ENCODE results near the gene GALNTL6.
A peak's percentile ranks its signal among the peaks of the same experiment; 100 is the strongest.

DNA sequence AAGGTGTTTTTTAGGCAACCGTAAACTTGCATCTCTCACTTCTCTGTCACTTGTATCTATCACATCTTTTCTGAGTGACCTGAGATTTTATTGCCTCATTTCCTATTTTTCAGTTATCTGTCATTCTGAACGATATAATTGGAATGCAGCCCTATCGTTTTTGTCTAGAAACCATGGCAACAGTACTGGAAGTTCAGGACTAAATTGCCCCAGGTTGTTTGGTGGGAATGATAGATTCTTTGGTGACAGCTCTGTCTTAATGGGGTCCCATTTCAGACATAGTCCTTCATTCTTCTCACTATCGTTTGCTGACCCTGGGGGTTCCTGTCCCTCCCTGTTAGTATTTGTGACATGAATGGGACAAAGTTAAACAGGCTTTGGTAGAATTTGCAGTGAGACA lies 1087.7 kb downstream of the GALNTL6 start:
- TF ChIP-seq, protein P1, sequence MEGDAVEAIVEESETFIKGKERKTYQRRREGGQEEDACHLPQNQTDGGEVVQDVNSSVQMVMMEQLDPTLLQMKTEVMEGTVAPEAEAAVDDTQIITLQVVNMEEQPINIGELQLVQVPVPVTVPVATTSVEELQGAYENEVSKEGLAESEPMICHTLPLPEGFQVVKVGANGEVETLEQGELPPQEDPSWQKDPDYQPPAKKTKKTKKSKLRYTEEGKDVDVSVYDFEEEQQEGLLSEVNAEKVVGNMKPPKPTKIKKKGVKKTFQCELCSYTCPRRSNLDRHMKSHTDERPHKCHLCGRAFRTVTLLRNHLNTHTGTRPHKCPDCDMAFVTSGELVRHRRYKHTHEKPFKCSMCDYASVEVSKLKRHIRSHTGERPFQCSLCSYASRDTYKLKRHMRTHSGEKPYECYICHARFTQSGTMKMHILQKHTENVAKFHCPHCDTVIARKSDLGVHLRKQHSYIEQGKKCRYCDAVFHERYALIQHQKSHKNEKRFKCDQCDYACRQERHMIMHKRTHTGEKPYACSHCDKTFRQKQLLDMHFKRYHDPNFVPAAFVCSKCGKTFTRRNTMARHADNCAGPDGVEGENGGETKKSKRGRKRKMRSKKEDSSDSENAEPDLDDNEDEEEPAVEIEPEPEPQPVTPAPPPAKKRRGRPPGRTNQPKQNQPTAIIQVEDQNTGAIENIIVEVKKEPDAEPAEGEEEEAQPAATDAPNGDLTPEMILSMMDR (IDR thresholded peaks at IDR 0.05; ENCODE audit: poor library complexity, severe bottlenecking) = no peak
- TF ChIP-seq RAD21 (conservative IDR thresholded peaks at IDR 0.05) = no peak
- TF ChIP-seq, protein P2, sequence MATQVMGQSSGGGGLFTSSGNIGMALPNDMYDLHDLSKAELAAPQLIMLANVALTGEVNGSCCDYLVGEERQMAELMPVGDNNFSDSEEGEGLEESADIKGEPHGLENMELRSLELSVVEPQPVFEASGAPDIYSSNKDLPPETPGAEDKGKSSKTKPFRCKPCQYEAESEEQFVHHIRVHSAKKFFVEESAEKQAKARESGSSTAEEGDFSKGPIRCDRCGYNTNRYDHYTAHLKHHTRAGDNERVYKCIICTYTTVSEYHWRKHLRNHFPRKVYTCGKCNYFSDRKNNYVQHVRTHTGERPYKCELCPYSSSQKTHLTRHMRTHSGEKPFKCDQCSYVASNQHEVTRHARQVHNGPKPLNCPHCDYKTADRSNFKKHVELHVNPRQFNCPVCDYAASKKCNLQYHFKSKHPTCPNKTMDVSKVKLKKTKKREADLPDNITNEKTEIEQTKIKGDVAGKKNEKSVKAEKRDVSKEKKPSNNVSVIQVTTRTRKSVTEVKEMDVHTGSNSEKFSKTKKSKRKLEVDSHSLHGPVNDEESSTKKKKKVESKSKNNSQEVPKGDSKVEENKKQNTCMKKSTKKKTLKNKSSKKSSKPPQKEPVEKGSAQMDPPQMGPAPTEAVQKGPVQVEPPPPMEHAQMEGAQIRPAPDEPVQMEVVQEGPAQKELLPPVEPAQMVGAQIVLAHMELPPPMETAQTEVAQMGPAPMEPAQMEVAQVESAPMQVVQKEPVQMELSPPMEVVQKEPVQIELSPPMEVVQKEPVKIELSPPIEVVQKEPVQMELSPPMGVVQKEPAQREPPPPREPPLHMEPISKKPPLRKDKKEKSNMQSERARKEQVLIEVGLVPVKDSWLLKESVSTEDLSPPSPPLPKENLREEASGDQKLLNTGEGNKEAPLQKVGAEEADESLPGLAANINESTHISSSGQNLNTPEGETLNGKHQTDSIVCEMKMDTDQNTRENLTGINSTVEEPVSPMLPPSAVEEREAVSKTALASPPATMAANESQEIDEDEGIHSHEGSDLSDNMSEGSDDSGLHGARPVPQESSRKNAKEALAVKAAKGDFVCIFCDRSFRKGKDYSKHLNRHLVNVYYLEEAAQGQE (IDR thresholded peaks at IDR 0.05; ENCODE audit: borderline replicate concordance) = peak; percentile 63
- no peak for TF ChIP-seq TAF1 (IDR thresholded peaks at IDR 0.05; ENCODE audit: low read depth)
- TF ChIP-seq MXI1 (conservative IDR thresholded peaks at IDR 0.05; ENCODE audit: poor library complexity, severe bottlenecking) = no peak
- TF ChIP-seq POLR2AphosphoS5 (IDR thresholded peaks at IDR 0.05) = peak; percentile 9
- TF ChIP-seq SMC3 (conservative IDR thresholded peaks at IDR 0.05; ENCODE audit: poor library complexity) = no peak
- TF ChIP-seq EZH2 (IDR thresholded peaks at IDR 0.05; ENCODE audit: borderline replicate concordance, insufficient read depth, low read length, poor library complexity, severe bottlenecking) = no peak
- peak; percentile 92 for TF ChIP-seq EP300 (conservative IDR thresholded peaks at IDR 0.05; ENCODE audit: poor library complexity, severe bottlenecking)
